Skeletal muscle cell (primary cell): ENCODE measurements around the gene JAG2.

Experiments used
- DNase-seq: peaks from one replicate; pipeline ENCODE4 v3.0.0-alpha.2; 2010; ENCODE audit warnings: low read depth
- H3K4me3 ChIP-seq: 2 replicates; pipeline ENCODE4 v1.5.1; 2011; ENCODE audit warnings: low read depth, mild to moderate bottlenecking, control low read depth, low read length, moderate library complexity

Gene JAG2

GRCh38 chr14:105204206-105204930, 35.8 kb upstream of the JAG2 start:
- no peak overlapping the region for H3K4me3 ChIP-seq
- DNase-seq: no peak

- no peak for DNase-seq
- H3K4me3 ChIP-seq: no peak overlapping the region
Observed at GRCh38 chr14:105203701-105204100, 35.1 kb upstream of the JAG2 start.

DNA sequence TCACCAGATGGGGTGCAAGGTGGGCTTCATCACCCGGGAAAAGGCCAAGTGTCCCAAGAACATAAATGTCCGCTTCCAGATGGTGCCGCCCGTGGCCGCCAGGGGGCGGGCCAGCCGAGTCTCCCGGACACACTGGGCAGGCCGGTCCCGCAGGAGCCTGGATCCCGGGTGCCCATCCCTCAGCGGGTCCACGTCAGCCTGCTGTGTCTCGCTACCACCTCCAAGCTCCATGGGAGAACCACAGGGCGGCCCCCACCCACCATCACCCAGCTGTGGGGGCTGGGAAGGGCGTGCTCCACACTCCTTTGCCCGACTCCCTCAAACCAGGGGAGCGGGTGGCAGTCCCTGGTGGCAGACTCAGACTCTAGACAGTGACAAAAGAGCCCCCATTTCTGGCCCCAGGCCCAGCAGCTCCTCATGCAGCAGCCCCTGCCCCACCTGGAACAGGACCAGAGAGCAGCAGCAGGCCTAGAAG, 34.5 kb upstream of the JAG2 start:
- DNase-seq: no peak
- no peak overlapping the region for H3K4me3 ChIP-seq

DNA sequence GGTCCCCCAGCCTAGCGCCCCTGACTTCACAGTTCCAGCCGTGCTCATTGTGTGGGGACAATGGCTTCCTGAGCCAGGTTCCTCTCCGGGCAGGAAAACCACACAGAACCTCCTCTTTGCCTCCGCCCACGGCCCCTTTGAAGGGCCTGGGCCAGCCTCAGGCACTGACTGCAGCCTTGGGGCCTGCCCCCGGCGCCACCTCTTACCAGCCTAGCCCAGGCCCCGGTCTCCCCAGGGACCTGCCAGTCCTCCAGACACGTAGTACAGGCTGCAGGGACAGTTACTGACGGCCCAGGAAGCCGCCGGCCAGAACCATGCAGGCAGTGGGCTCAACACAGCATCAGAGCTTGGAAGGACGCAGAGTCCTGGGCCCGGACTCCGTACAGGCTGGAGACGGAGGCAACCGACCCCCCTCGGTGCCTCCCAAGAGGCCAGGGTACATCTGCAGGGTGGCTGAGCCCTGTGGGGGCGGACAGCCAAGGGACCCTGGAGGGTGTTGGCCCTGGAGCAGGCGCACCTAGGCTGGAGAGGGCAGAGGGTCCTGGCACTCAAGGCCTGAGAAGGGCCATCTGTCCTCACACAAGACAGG, 33.4 kb upstream of the JAG2 start:
- no peak for DNase-seq
- H3K4me3 ChIP-seq: no peak overlapping the region

DNA sequence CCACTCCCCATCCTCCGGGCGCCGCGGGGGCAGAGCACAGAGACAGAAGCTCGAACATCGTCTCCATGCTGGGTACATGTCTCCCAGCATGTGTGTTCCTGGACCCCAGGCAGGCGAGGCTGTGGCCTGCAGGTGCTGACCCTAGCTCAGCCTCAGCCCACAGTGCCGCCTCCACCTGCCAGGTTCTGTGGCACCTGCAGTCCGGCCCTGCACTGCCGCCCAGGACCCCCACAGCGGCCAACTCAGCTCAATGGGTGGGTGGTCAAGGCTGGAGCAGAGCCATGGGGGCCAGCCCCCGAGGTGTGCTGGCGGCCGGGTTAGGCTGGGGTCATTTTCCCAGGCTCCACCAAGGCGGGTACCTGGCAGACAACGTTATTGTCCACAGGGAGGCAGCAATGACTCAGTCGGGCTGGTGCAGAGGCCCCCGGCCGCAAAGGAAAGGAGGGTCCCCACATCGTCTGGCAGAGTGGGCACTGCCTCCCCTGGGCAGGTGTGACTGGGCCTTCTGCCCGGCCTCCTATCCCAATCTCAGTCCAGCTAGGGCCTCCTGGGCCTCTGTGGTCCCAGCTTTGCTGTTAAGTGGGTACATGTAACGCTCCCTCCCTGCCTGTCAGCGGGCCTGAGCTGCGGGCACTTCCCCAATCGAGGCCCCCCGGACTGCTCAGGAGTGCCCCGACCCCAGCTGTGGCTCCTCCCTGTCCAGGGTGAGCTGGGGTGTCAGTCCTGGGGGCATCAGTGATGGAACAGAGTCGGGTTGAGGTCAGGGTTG, 32.8 kb upstream of the JAG2 start:
- DNase-seq: no peak
- no peak overlapping the region for H3K4me3 ChIP-seq

GRCh38 chr14:105200641-105201040, 32.1 kb upstream of the JAG2 start:
- H3K4me3 ChIP-seq: no peak overlapping the region
- DNase-seq: no peak

- H3K4me3 ChIP-seq: no peak overlapping the region
- DNase-seq: no peak
Observed at GRCh38 chr14:105200074-105200473, 31.5 kb upstream of the JAG2 start.

- DNase-seq: no peak
- no peak overlapping the region for H3K4me3 ChIP-seq
Observed at GRCh38 chr14:105199093-105199492, 30.5 kb upstream of the JAG2 start.

- no peak for DNase-seq
- no peak overlapping the region for H3K4me3 ChIP-seq
Observed at GRCh38 chr14:105198588-105198987, 30.0 kb upstream of the JAG2 start.

GRCh38 chr14:105197211-105197641, 28.6 kb upstream of the JAG2 start:
- H3K4me3 ChIP-seq: no peak overlapping the region
- no peak for DNase-seq

DNA sequence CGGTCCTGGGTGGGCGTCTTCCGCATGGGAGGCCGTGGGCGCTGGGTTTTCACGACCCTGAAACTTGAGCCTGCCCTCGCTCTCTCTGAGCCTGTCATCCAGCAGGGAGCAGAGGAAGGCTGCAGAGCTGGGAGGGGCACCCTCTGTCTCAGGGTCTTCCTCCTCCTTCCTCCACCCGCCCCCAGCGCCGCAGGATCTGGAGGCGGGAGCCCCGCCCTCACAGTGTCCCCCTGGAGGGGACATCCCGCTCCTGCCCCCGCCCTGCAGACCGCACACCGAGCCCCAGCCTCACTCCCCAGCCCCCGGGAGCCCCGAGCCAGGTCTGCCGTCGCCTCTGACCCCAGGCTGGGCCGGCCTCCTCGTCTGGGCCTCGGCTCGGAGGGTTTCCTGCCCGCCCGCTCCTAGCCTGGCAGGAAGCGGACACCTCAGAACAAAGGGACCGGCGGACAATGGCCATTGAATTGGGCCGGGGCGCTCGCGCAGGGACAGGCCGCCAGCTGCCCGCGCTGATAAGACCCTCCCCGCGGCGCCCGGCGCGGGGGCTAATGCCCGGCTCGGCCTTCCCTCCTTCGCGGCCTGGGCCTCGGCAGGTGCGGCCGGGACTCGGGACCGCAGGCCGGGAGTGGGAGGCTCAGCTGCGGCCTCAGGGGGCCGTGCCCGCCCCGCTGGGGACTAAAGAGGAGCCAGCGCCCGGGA, 27.8 kb upstream of the JAG2 start:
- H3K4me3 ChIP-seq: no peak overlapping the region
- DNase-seq: no peak

DNA sequence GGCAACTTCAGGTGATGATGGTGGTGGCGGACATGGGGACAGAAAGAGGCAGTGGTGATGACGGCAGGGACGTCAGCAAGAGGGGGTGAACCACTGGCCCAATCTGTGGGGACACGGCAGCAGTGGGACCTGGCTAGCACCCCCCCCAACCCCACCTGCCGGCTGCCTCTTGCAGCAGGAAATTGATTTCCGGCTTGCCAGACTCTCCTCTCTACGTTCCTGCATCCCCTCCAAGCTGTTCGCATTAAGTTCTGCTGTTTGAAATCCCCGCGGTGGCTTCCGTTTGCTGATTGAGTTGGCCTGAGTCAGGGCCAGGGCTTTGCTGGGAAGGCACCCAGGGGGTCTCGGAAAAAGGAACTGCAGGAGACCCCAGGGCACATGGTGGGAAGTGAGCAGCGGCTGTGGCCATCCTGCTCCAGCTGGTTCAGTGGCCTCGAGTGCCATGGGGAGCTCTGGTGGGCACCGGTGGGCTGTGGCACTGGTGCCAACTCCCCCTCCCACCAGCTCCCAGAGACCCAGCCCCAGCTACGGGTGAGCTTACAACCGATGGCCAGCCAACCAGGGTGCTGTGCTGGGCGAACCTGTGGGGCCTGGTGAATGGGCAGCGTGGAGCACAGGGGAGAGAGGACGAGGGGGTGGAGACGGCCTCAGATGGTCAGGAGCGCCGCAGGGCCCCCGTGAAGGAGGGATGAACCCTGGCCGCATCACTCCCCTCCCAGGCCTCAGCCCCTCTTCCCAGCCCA, 27.1 kb upstream of the JAG2 start:
- no peak for DNase-seq
- H3K4me3 ChIP-seq: no peak overlapping the region

DNA sequence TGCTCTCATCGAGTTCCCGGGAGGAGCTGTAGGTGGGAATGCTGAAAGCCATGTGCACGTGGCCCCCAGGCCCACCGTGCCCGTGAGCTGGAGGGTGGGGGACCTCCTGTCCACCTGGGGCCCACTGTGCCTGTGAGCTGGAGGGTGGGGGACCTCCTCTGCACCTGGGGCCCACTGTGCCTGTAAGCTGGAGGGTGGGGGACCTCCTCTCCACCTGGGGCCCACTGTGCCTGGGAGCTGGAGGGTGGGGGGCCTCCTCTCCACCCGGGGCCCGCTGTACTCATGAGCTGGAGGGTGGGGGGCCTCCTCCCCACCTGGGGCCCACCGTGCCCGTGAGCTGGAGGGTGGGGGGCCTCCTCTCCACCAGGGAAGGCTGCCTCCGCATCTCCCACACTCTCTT, 26.5 kb upstream of the JAG2 start:
- DNase-seq: no peak
- no peak overlapping the region for H3K4me3 ChIP-seq

- DNase-seq: no peak
Observed at GRCh38 chr14:105193916-105194782, 25.6 kb upstream of the JAG2 start.

GRCh38 chr14:105192866-105193731, 24.5 kb upstream of the JAG2 start:
- no peak overlapping the region for H3K4me3 ChIP-seq
- DNase-seq: no peak

More at GRCh38 chr14:105193916-105194782, 25.6 kb upstream of the JAG2 start:
- no peak overlapping the region for H3K4me3 ChIP-seq

- no peak overlapping the region for H3K4me3 ChIP-seq
- no peak for DNase-seq
Observed at GRCh38 chr14:105187935-105188524, 19.5 kb upstream of the JAG2 start.

DNA sequence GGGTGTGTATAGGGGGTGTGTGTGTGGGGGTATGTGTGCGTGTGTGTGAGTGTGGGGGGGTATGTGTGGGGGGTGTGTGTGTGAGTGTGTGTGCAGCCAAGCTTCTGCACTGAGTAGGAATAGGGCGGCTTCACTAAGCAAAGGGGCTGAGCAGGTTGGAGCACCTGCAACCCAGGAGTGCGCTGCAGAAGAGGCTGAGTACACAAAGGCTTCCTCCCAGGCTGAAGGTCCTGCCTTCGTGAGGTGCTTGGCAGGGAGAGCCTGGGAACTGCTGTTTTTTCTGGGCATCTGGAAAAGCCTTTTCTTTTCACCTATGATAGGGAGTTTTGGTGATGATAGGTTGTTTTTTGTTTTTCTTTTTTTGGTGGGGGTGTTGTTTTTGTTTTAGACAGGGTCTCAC, 18.5 kb upstream of the JAG2 start:
- DNase-seq: no peak
- no peak overlapping the region for H3K4me3 ChIP-seq
